Mesenchymal stem cell (in vitro differentiated cells and primary cell): ENCODE data around the gene GOLT1A.
"Not testable (repeated sequence)": the region's sequence is repeated elsewhere in the genome, so short reads cannot be mapped to it uniquely, and the experiment has no call there.

ENCODE experiments used
- DNase-seq: peaks from one replicate; pipeline ENCODE4 v3.0.0-alpha.2; 2013
- H2AFZ ChIP-seq: one replicate; pipeline ENCODE4 v1.6.1; 2013; ENCODE audit warnings: low read depth, mild to moderate bottlenecking, control low read depth, inconsistent platforms, low read length, moderate library complexity
- H2AK5ac ChIP-seq: 2 replicates; pipeline ENCODE4 v1.6.1; 2013; ENCODE audit warnings: low read length, moderate library complexity, mild to moderate bottlenecking, inconsistent platforms; ENCODE audit not compliant: severe bottlenecking
- H2BK120ac ChIP-seq: one replicate; pipeline ENCODE4 v1.6.1; 2013; ENCODE audit warnings: low read depth, mild to moderate bottlenecking, inconsistent platforms, low read length, moderate library complexity
- H2BK12ac ChIP-seq, 2 experiments: one replicate each; pipeline ENCODE4 v1.6.1; 2013; ENCODE audit warnings: inconsistent platforms in 2 of 2, low read length in 2 of 2, mild to moderate bottlenecking in 2 of 2, moderate library complexity in 2 of 2, control low read depth in 1 of 2
- H2BK15ac ChIP-seq: one replicate; pipeline ENCODE4 v1.6.1; 2013; ENCODE audit warnings: mild to moderate bottlenecking, low read depth, inconsistent platforms; ENCODE audit not compliant: poor library complexity, severe bottlenecking
- H2BK5ac ChIP-seq: 2 replicates; pipeline ENCODE4 v1.6.1; 2013; ENCODE audit warnings: low read depth, mild to moderate bottlenecking, low read length, control low read depth, inconsistent platforms; ENCODE audit not compliant: poor library complexity, severe bottlenecking
- H3K14ac ChIP-seq, 2 experiments: one replicate each; pipeline ENCODE4 v1.6.1; 2013; ENCODE audit warnings: inconsistent platforms in 2 of 2, low read length in 2 of 2, control low read depth in 1 of 2, mild to moderate bottlenecking in 1 of 2, moderate library complexity in 1 of 2
- H3K18ac ChIP-seq, 2 experiments: one replicate each; pipeline ENCODE4 v1.6.1; 2013; ENCODE audit warnings: inconsistent platforms in 2 of 2, low read length in 2 of 2, control low read depth in 1 of 2, low read depth in 1 of 2, mild to moderate bottlenecking in 1 of 2
- H3K23ac ChIP-seq, 2 experiments: one replicate each; pipeline ENCODE4 v1.6.1; 2013; ENCODE audit warnings: inconsistent platforms in 2 of 2, low read length in 2 of 2, mild to moderate bottlenecking in 2 of 2, moderate library complexity in 2 of 2, control low read depth in 1 of 2
- H3K27ac ChIP-seq: 2 replicates; pipeline ENCODE4 v1.5.1; 2013; ENCODE audit warnings: mild to moderate bottlenecking, moderate library complexity, low read length, control low read depth, inconsistent platforms; ENCODE audit not compliant: poor library complexity, severe bottlenecking
- H3K27me3 ChIP-seq, 2 experiments: 2 replicates each; pipeline versions ENCODE4 v1.6.1 to v1.7.0; 2013; ENCODE audit warnings: low read length in 2 of 2, mild to moderate bottlenecking in 2 of 2, moderate library complexity in 2 of 2, control low read depth in 1 of 2, inconsistent platforms in 1 of 2; ENCODE audit not compliant: control insufficient read depth in 1 of 2, insufficient read depth in 1 of 2
- H3K36me3 ChIP-seq, 2 experiments: 2 replicates each; pipeline versions ENCODE4 v1.6.1 to v1.7.0; 2013; ENCODE audit warnings: low read length in 2 of 2, control low read depth in 1 of 2, inconsistent platforms in 1 of 2, low read depth in 1 of 2, mild to moderate bottlenecking in 1 of 2; ENCODE audit not compliant: insufficient read depth in 2 of 2, control insufficient read depth in 1 of 2
- H3K4ac ChIP-seq, 2 experiments: one replicate each; pipeline ENCODE4 v1.6.1; 2013; ENCODE audit warnings: inconsistent platforms in 2 of 2, low read length in 2 of 2, mild to moderate bottlenecking in 2 of 2, moderate library complexity in 2 of 2, control low read depth in 1 of 2, low read depth in 1 of 2
- H3K4me1 ChIP-seq: 2 replicates; pipeline ENCODE4 v1.6.1; 2013; ENCODE audit warnings: low read depth, low read length, control low read depth; ENCODE audit not compliant: control insufficient read depth, insufficient read depth
- H3K4me2 ChIP-seq: 2 replicates; pipeline ENCODE4 v1.6.1; 2013; ENCODE audit warnings: low read length, mild to moderate bottlenecking, inconsistent platforms; ENCODE audit not compliant: poor library complexity, severe bottlenecking
- H3K4me3 ChIP-seq, 2 experiments: 2 replicates each; pipeline versions ENCODE4 v1.5.1 to v1.7.0; 2013; ENCODE audit warnings: low read length in 2 of 2, mild to moderate bottlenecking in 2 of 2, control low read depth in 1 of 2, low read depth in 1 of 2; ENCODE audit not compliant: insufficient read depth in 1 of 2
- H3K79me1 ChIP-seq: replicated peaks from 2 replicates; pipeline ENCODE4 v1.6.1; 2013; ENCODE audit warnings: mild to moderate bottlenecking, control low read depth, low read length, inconsistent platforms; ENCODE audit not compliant: poor library complexity, severe bottlenecking
- H3K9ac ChIP-seq: 2 replicates; pipeline ENCODE4 v1.7.0; 2013; ENCODE audit warnings: mild to moderate bottlenecking, low read length, moderate library complexity
- H3K9me3 ChIP-seq: 2 replicates; pipeline ENCODE4 v1.7.0; 2013; ENCODE audit warnings: mild to moderate bottlenecking, low read length; ENCODE audit not compliant: control insufficient read depth
- H4K8ac ChIP-seq: one replicate; pipeline ENCODE4 v1.6.1; 2013; ENCODE audit warnings: inconsistent platforms, mild to moderate bottlenecking, low read length, moderate library complexity
- H4K91ac ChIP-seq: one replicate; pipeline ENCODE4 v1.6.1; 2013; ENCODE audit warnings: mild to moderate bottlenecking, low read length, inconsistent platforms
- WGBS: methylation state at CpG from one replicate; pipeline ENCODE4 v1.1.7; 2013; ENCODE audit warnings: mixed read lengths; 5-methylcytosine and 5-hydroxymethylcytosine counted together

Gene GOLT1A

GRCh38 chr1:204240233-204240632 lies 26.4 kb upstream of the GOLT1A start:
- H2BK15ac ChIP-seq: no peak overlapping the region
- no peak for DNase-seq
- no peak overlapping the region for H3K4ac ChIP-seq
- no peaks in the 10 kb centered on the region for H3K36me3 ChIP-seq
- H3K9me3 ChIP-seq: peaks cover 7% of the 10 kb centered on the region
- H2AFZ ChIP-seq: no peak overlapping the region
- no peak overlapping the region for H3K9ac ChIP-seq
- no peaks in the 10 kb centered on the region for H3K79me1 ChIP-seq
- H4K8ac ChIP-seq: no peak overlapping the region
- no peak overlapping the region for H2BK12ac ChIP-seq
- H3K27me3 ChIP-seq: peaks cover 0 to 12% of the 10 kb centered on the region in 2 experiments
- H2AK5ac ChIP-seq: no peak overlapping the region
- H3K4me2 ChIP-seq: no peak overlapping the region
- no peak overlapping the region for H3K14ac ChIP-seq
- no peak overlapping the region for H4K91ac ChIP-seq
- H3K4me3 ChIP-seq: no peak overlapping the region
- H3K4me1 ChIP-seq: no peaks in the 10 kb centered on the region
- H2BK120ac ChIP-seq: no peak overlapping the region
- H3K18ac ChIP-seq: no peak overlapping the region
- no CpG with 5 or more reads among the region's 1 CpG for WGBS
- H2BK5ac ChIP-seq: no peak overlapping the region
- no peak overlapping the region for H3K27ac ChIP-seq
- H3K23ac ChIP-seq: no peak overlapping the region

GRCh38 chr1:204239401-204239800 lies 25.6 kb upstream of the GOLT1A start:
- not testable (repeated sequence) for H3K23ac ChIP-seq, H2BK120ac ChIP-seq, H2BK12ac ChIP-seq, H3K4me1 ChIP-seq, H3K79me1 ChIP-seq, H4K8ac ChIP-seq, H3K18ac ChIP-seq, H3K36me3 ChIP-seq, H2BK15ac ChIP-seq, H2AK5ac ChIP-seq, H3K9me3 ChIP-seq, H3K4me2 ChIP-seq, H3K4me3 ChIP-seq, H3K4ac ChIP-seq, H3K14ac ChIP-seq, H2BK5ac ChIP-seq, H4K91ac ChIP-seq, H2AFZ ChIP-seq, H3K9ac ChIP-seq, DNase-seq, H3K27me3 ChIP-seq, H3K27ac ChIP-seq
- WGBS: 66% methylated on average over 3 of the region's 3 CpGs

GRCh38 chr1:204238520-204238919 lies 24.7 kb upstream of the GOLT1A start:
- not testable (repeated sequence) for H3K4me3 ChIP-seq, H3K36me3 ChIP-seq, H4K8ac ChIP-seq, H3K4me1 ChIP-seq, DNase-seq, H2AK5ac ChIP-seq, H3K4me2 ChIP-seq, H3K9ac ChIP-seq, H2BK120ac ChIP-seq, H3K4ac ChIP-seq, H3K14ac ChIP-seq, H2AFZ ChIP-seq, H2BK5ac ChIP-seq, H3K23ac ChIP-seq, H4K91ac ChIP-seq, H2BK12ac ChIP-seq, H3K79me1 ChIP-seq, H3K9me3 ChIP-seq, H3K27ac ChIP-seq, H2BK15ac ChIP-seq, H3K27me3 ChIP-seq, H3K18ac ChIP-seq
- WGBS: 75% methylated on average over 2 of the region's 2 CpGs

GRCh38 chr1:204237515-204237914 lies 23.7 kb upstream of the GOLT1A start:
- not testable (repeated sequence) for H3K36me3 ChIP-seq, H3K9ac ChIP-seq, H4K91ac ChIP-seq, H3K4me2 ChIP-seq, H3K14ac ChIP-seq, H3K4me3 ChIP-seq, H2AFZ ChIP-seq, H3K27ac ChIP-seq, H3K9me3 ChIP-seq, H2BK5ac ChIP-seq, H3K23ac ChIP-seq, H4K8ac ChIP-seq, H3K27me3 ChIP-seq, H3K79me1 ChIP-seq, H2BK120ac ChIP-seq, DNase-seq, H3K4ac ChIP-seq, H2BK12ac ChIP-seq, H3K4me1 ChIP-seq, H2BK15ac ChIP-seq, H2AK5ac ChIP-seq, H3K18ac ChIP-seq
- 88% methylated on average over 1 of the region's 1 CpG for WGBS
